GM06990 (cell line): Measurements from ENCODE around the gene PHOSPHO1.

Experiments
- DNase-seq: peaks from one replicate; pipeline ENCODE4 v3.0.0-alpha.2; 2011; ENCODE audit not compliant: insufficient read length; ENCODE audit errors: extremely low read depth
- H3K27me3 ChIP-seq: replicated peaks from 2 replicates; pipeline ENCODE4 v1.6.0; 2011; ENCODE audit warnings: low read length; ENCODE audit not compliant: control insufficient read depth, insufficient read depth
- H3K36me3 ChIP-seq: 2 replicates; pipeline ENCODE4 v1.5.1; 2011; ENCODE audit warnings: low read length; ENCODE audit not compliant: control insufficient read depth, insufficient read depth
- H3K4me3 ChIP-seq: replicated peaks from 2 replicates; pipeline ENCODE4 v1.5.1; 2011; ENCODE audit warnings: low read depth, mild to moderate bottlenecking, control low read depth, low read length
- TF ChIP-seq, protein P1 (sequence below): IDR thresholded peaks from 2 replicates; pipeline ENCODE4 v1.5.1; 2011; ENCODE audit warnings: low read length, control low read depth, mild to moderate bottlenecking, inconsistent platforms; ENCODE audit not compliant: insufficient read depth, poor library complexity, severe bottlenecking

PHOSPHO1 gene

DNA sequence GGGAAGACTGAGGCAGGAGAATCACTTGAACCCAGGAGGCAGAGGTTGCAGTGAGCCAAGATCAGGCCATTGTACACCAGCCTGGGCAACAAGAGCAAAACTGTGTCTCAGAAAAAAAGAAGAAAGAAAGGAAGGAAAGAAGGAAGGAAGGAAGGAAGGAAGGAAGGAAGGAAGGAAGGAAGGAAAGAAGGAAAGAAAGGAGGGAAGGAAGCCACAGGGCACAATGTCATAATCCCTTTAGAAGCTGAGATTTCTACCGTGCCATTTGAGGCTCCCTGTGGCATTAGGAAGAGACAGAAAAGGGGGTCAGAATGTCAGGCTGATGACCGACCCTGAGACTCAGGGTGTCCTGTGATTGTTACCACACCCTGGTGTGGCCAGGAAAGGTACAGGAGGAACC, 26.8 kb downstream of the PHOSPHO1 start:
- H3K4me3 ChIP-seq, result no peak overlapping the region
- no peaks in the 10 kb centered on the region for H3K27me3 ChIP-seq
- peaks cover 3% of the 10 kb centered on the region for H3K36me3 ChIP-seq
- TF ChIP-seq, protein P1, sequence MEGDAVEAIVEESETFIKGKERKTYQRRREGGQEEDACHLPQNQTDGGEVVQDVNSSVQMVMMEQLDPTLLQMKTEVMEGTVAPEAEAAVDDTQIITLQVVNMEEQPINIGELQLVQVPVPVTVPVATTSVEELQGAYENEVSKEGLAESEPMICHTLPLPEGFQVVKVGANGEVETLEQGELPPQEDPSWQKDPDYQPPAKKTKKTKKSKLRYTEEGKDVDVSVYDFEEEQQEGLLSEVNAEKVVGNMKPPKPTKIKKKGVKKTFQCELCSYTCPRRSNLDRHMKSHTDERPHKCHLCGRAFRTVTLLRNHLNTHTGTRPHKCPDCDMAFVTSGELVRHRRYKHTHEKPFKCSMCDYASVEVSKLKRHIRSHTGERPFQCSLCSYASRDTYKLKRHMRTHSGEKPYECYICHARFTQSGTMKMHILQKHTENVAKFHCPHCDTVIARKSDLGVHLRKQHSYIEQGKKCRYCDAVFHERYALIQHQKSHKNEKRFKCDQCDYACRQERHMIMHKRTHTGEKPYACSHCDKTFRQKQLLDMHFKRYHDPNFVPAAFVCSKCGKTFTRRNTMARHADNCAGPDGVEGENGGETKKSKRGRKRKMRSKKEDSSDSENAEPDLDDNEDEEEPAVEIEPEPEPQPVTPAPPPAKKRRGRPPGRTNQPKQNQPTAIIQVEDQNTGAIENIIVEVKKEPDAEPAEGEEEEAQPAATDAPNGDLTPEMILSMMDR, result no peak
- no peak for DNase-seq

DNA sequence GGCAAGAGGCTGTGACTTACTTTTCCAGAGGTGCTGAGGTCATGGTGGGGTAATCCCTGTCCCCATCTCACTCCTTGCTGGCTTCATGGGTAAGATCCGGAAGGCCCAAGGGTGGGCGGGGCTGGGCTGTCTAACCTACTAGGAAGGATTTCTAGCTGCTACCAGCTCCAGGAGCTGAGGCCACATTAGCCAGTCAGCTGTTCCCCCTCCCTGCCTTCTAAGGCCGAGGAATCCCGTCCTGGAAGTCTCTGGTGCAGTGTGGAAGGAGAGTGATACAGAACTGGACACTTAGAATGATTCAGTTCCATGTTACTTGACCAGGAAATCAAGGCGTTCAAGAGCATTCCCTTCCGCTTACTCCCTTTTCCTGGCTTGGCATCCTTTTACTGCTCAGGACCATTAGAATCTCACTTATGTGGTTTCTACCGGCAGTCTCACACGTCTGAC, 29.1 kb downstream of the PHOSPHO1 start:
- Histone ChIP-seq H3K36me3 (peaks cover 2% of the 10 kb centered on the region), H3K4me3 (no peak overlapping the region), H3K27me3 (no peaks in the 10 kb centered on the region)
- no peak for DNase-seq
- TF ChIP-seq, protein P1, result no peak

DNA sequence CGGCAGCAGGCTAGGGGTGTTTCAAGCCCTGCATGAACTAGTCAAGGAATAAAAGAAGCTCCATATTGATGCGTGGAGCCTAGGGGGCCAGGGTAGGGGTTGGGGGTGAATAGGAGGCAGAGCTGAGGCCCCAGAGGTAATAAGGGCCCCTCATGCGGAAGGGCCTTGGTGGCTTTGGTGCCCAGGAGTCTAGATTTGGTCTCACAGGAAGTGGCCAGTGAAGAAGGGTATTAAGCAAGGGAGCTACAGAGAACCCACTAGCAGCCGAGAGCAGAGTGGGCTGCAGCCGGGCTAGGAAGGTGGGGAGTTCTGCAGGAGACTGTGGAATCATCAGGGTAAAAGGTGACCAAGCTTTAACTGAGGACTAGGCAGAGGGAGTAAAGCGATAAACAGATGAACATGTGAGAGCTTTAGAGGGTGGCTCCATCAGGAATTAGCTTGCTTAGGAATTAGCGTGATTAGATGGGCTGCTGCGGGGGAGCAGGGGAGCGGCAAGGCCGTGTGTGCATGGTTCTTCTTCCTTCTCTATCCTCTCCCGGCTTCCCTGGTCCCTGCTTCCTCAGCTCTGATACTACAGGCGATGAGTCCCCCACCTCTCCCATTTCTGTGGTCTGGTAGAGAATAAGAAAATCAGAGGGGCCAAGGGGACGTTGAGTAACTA, 30.0 kb downstream of the PHOSPHO1 start:
- H3K4me3 ChIP-seq, result no peak overlapping the region
- DNase-seq, result no peak
- peaks cover 2% of the 10 kb centered on the region for H3K36me3 ChIP-seq
- no peaks in the 10 kb centered on the region for H3K27me3 ChIP-seq
- TF ChIP-seq, protein P1, result no peak

DNA sequence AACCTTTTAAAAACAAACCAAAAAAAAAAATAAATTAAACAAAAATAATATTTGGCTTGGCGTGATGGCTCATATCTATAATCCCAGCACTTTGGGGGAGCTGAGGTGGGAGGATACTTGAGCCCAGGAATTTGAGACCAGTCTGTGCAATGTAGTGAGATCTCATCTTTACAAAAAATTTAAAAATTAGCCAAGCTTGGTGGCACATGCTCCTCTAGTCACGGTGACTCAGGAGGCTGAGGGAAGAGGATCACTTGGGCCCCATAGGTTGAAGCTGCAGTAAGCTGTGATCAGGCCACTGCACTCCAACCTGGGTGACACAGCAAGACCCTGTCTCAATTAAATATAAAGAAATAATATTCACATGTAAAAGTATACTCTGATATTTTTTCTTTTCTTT, 32.4 kb downstream of the PHOSPHO1 start:
- H3K36me3 ChIP-seq, result peaks cover 2% of the 10 kb centered on the region
- TF ChIP-seq, protein P1, result no peak
- H3K27me3 ChIP-seq, result no peaks in the 10 kb centered on the region
- no peak for DNase-seq
- no peak overlapping the region for H3K4me3 ChIP-seq

DNA sequence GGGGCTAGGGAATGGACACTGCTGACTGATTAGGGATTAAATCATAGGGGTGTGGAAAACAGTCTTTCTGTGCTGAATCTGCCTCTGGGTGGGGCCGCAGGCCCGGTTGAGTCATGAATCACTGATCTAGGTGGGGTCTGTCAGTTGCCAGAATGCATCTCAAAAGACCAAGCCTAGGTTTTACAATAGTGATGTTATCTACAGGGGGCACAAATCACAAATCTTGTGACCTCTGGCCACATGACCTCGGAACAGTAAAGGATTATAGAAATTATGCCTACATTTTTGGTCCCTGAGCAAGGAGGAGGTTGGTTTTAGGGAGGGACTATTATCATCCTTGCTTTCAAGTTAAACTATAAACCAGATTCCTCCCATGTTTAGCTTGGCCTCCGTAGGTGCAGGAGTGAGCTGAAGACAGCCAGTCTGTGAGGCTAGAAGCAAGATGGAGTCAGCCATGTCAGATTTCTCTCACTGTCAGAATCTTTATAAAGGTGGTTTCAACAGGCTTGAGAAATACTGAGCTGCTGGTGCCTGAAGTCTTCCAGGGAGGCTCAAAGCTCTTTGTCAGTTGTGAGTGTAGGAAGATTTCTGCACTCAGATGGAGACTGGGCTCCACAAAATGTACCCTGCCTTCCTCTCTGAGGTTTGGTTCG, 33.1 kb downstream of the PHOSPHO1 start:
- DNase-seq, result no peak
- H3K4me3 ChIP-seq, result no peak overlapping the region
- TF ChIP-seq, protein P1, result no peak
- no peaks in the 10 kb centered on the region for H3K27me3 ChIP-seq
- H3K36me3 ChIP-seq, result peaks cover 2% of the 10 kb centered on the region; the same call in 1 of the 2 replicates
